RWPE2 (cell line): Measurements from ENCODE around the gene PTPRN2.

Experiments used
- ATAC-seq: fragments of 200-7000 bp; cut with Tn5 transposase; 3 replicates; pipeline ENCODE4 v1.9.1; 2021; ENCODE audit warnings: low read depth
- DNase-seq: peaks from one replicate; pipeline ENCODE4 v3.0.0-alpha.2; 2020; ENCODE audit warnings: low spot score
- H3K27ac ChIP-seq: fragments of 450-650 bp; 2 replicates; pipeline ENCODE4 v1.5.1; 2017; ENCODE audit warnings: mild to moderate bottlenecking; ENCODE audit not compliant: poor library complexity, severe bottlenecking
- H3K27me3 ChIP-seq: fragments of 250-450 bp; sonication (Bioruptor Pico); 2 replicates; pipeline ENCODE4 v1.5.1; 2021; ENCODE audit warnings: mild to moderate bottlenecking, moderate library complexity; ENCODE audit not compliant: insufficient read depth, poor library complexity, severe bottlenecking
- H3K36me3 ChIP-seq: fragments of 250-450 bp; sonication (Bioruptor Pico); 2 replicates; pipeline ENCODE4 v1.5.1; 2020; ENCODE audit warnings: low read depth, mild to moderate bottlenecking, moderate library complexity
- H3K4me1 ChIP-seq: fragments of 250-450 bp; sonication (Bioruptor Pico); 2 replicates; pipeline ENCODE4 v1.5.1; 2021; ENCODE audit warnings: mild to moderate bottlenecking, moderate library complexity; ENCODE audit not compliant: insufficient read depth, poor library complexity, severe bottlenecking
- H3K4me3 ChIP-seq: fragments of 250-450 bp; sonication (Bioruptor Pico); 2 replicates; pipeline ENCODE4 v1.5.1; 2021; ENCODE audit warnings: mild to moderate bottlenecking, moderate library complexity; ENCODE audit not compliant: severe bottlenecking
- H3K9me3 ChIP-seq: fragments of 250-450 bp; sonication (Bioruptor Pico); 2 replicates; pipeline ENCODE4 v1.5.1; 2021; ENCODE audit warnings: mild to moderate bottlenecking, moderate library complexity; ENCODE audit not compliant: severe bottlenecking
- CTCF ChIP-seq: fragments of 450-650 bp; IDR thresholded peaks from one replicate; pipeline ENCODE4 v1.5.1; 2017; ENCODE audit warnings: mild to moderate bottlenecking, moderate library complexity; ENCODE audit not compliant: poor library complexity, severe bottlenecking

PTPRN2 gene

GRCh38 chr7:158129037-158130022, 458.3 kb downstream of the PTPRN2 start:
- Histone ChIP-seq H3K27me3 (no peaks in the 10 kb centered on the region), H3K36me3 (no peaks in the 10 kb centered on the region), H3K4me3 (no peak overlapping the region), H3K4me1 (no peaks in the 10 kb centered on the region), H3K27ac (no peak overlapping the region), H3K9me3 (peaks cover 10% of the 10 kb centered on the region)
- TF ChIP-seq CTCF, result no peak
- DNase-seq, result peak; percentile 10
- no peak for ATAC-seq

- Histone ChIP-seq H3K4me1 (no peaks in the 10 kb centered on the region), H3K36me3 (no peaks in the 10 kb centered on the region), H3K27ac (no peak overlapping the region), H3K4me3 (no peak overlapping the region), H3K9me3 (peaks cover 10% of the 10 kb centered on the region), H3K27me3 (no peaks in the 10 kb centered on the region)
- DNase-seq, result peak; percentile 18
- no peak for ATAC-seq
- no peak for TF ChIP-seq CTCF
Measured at GRCh38 chr7:158128572-158128971, 459.1 kb downstream of the PTPRN2 start.

GRCh38 chr7:158127241-158127640, 460.4 kb downstream of the PTPRN2 start:
- H3K9me3 ChIP-seq, result peaks cover 10% of the 10 kb centered on the region
- no peaks in the 10 kb centered on the region for H3K36me3 ChIP-seq
- TF ChIP-seq CTCF, result no peak

GRCh38 chr7:158126661-158127060, 461.0 kb downstream of the PTPRN2 start:
- ATAC-seq (no peak), DNase-seq (peak; percentile 27)
- Histone ChIP-seq H3K36me3 (no peaks in the 10 kb centered on the region), H3K27me3 (no peaks in the 10 kb centered on the region), H3K27ac (no peak overlapping the region), H3K4me1 (no peaks in the 10 kb centered on the region), H3K4me3 (peak overlapping the region; percentile 24), H3K9me3 (peaks cover 10% of the 10 kb centered on the region)
- TF ChIP-seq CTCF, result no peak

More at GRCh38 chr7:158127241-158127640, 460.4 kb downstream of the PTPRN2 start:
- ATAC-seq (no peak), DNase-seq (peak; percentile 26)
- H3K4me3 ChIP-seq, result peak overlapping the region; percentile 24
- H3K27ac ChIP-seq, result no peak overlapping the region
- no peaks in the 10 kb centered on the region for H3K4me1 ChIP-seq
- no peaks in the 10 kb centered on the region for H3K27me3 ChIP-seq

- TF ChIP-seq CTCF, result no peak
- DNase-seq (no peak), ATAC-seq (no peak)
- H3K4me3 ChIP-seq, result no peak overlapping the region
- H3K36me3 ChIP-seq, result no peaks in the 10 kb centered on the region
- no peaks in the 10 kb centered on the region for H3K4me1 ChIP-seq
- peaks cover 10% of the 10 kb centered on the region for H3K9me3 ChIP-seq
- H3K27me3 ChIP-seq, result no peaks in the 10 kb centered on the region
- H3K27ac ChIP-seq, result no peak overlapping the region
Measured at GRCh38 chr7:158125721-158126120, 461.9 kb downstream of the PTPRN2 start.
